ENCODE data around the gene BTG2.

The BTG2 gene

GRCh38 chr1:203346060-203346768 lies 40.9 kb downstream of the BTG2 start:
- no peak for DNase-seq

GRCh38 chr1:203346769-203347102 lies 41.4 kb downstream of the BTG2 start:
- DNase-seq: no peak

- no peak for DNase-seq
These were observed 43.8 kb downstream of the BTG2 start for GRCh38 chr1:203349166-203349565.

GRCh38 chr1:203349773-203350524 lies 44.6 kb downstream of the BTG2 start:
- DNase-seq: no peak

GRCh38 chr1:203351037-203351625 lies 45.8 kb downstream of the BTG2 start, which contains the start of gene FMOD:
TSS of gene FMOD (minus strand) at chr1:203351122. CDS start at chr1:203348270, 2,852 bp downstream.
- DNase-seq: no peak

GRCh38 chr1:203353486-203353885 lies 48.2 kb downstream of the BTG2 start:
- DNase-seq: no peak

- no peak for DNase-seq
These were observed 48.9 kb downstream of the BTG2 start for GRCh38 chr1:203354246-203354645.

- no peak for DNase-seq
These were observed 53.8 kb downstream of the BTG2 start for GRCh38 chr1:203359010-203359571.
